ENCODE measurements around the gene ERCC5.

GRCh38 chr13:102856557-102856956 is 10.7 kb downstream of the ERCC5 start:
- TF ChIP-seq CTCF (IDR thresholded peaks at IDR 0.05; ENCODE audit: extremely low read depth in 1 of 2, insufficient read depth in 1 of 2, low read depth in 1 of 2, low read length in 2 of 2) (no peak), JUN (IDR thresholded peaks at IDR 0.05; ENCODE audit: borderline replicate concordance, insufficient read depth, insufficient read length, low read depth) (no peak), POLR2A (IDR thresholded peaks at IDR 0.05; ENCODE audit: low read depth, low read length) (no peak), EZH2 (IDR thresholded peaks at IDR 0.05; ENCODE audit: borderline replicate concordance, low read depth, low read length, severe bottlenecking) (no peak), MYC (IDR thresholded peaks at IDR 0.05; ENCODE audit: low read depth, low read length) (no peak), GATA2 (IDR thresholded peaks at IDR 0.05; ENCODE audit: insufficient read depth, insufficient read length, low read depth, low read length) (no peak), FOS (IDR thresholded peaks at IDR 0.05; ENCODE audit: borderline replicate concordance, insufficient read depth, low read length) (no peak), POLR2AphosphoS5 (IDR thresholded peaks at IDR 0.05; ENCODE audit: insufficient read depth, low read depth, low read length) (no peak)
